Measurements from ENCODE around the gene RAMP3.
"Not testable (repeated sequence)": the region's sequence is repeated elsewhere in the genome, so short reads cannot be mapped to it uniquely, and the experiment has no call there.

Gene RAMP3

GRCh38 chr7:45157653-45158401 lies at the start of gene RAMP3:
Gene RAMP3 (plus strand): TSS chr7:45157791. CDS start chr7:45157829, 38 bp downstream.
- no peak for DNase-seq

GRCh38 chr7:45108863-45109262 lies 48.7 kb upstream of the RAMP3 start:
- no peak for DNase-seq

GRCh38 chr7:45111298-45112223 lies 46.0 kb upstream of the RAMP3 start, which contains the start of gene TBRG4:
Gene TBRG4 (minus strand): TSS chr7:45111697. CDS start chr7:45109237, 2,460 bp downstream.
- DNase-seq, result peak; percentile 83

- DNase-seq, result no peak
Measured at GRCh38 chr7:45112648-45113047, 44.9 kb upstream of the RAMP3 start.

GRCh38 chr7:45114257-45114656 lies 43.3 kb upstream of the RAMP3 start:
- not testable (repeated sequence) for DNase-seq

- DNase-seq, result no peak
Measured at GRCh38 chr7:45114926-45115325, 42.7 kb upstream of the RAMP3 start.

GRCh38 chr7:45116048-45116447 lies 41.5 kb upstream of the RAMP3 start:
- no peak for DNase-seq

- no peak for DNase-seq
Measured at GRCh38 chr7:45117582-45117981, 40.0 kb upstream of the RAMP3 start.

GRCh38 chr7:45118292-45118691 lies 39.3 kb upstream of the RAMP3 start:
- DNase-seq, result no peak

- DNase-seq, result no peak
Measured at GRCh38 chr7:45118889-45119331, 38.7 kb upstream of the RAMP3 start.

- no peak for DNase-seq
Measured at GRCh38 chr7:45119550-45119949, 38.0 kb upstream of the RAMP3 start.

GRCh38 chr7:45122975-45123860 lies 34.4 kb upstream of the RAMP3 start:
- no peak for DNase-seq

GRCh38 chr7:45123913-45124710 lies 33.5 kb upstream of the RAMP3 start:
- no peak for DNase-seq

- no peak for DNase-seq
Measured at GRCh38 chr7:45125193-45125904, 32.2 kb upstream of the RAMP3 start.

- no peak for DNase-seq
Measured at GRCh38 chr7:45126201-45126600, 31.4 kb upstream of the RAMP3 start.

GRCh38 chr7:45126920-45127319 lies 30.7 kb upstream of the RAMP3 start:
- no peak for DNase-seq

- DNase-seq, result no peak
Measured at GRCh38 chr7:45129181-45129800, 28.3 kb upstream of the RAMP3 start.

- DNase-seq, result no peak
Measured at GRCh38 chr7:45129906-45130305, 27.7 kb upstream of the RAMP3 start.

GRCh38 chr7:45130910-45131309 lies 26.7 kb upstream of the RAMP3 start:
- no peak for DNase-seq

GRCh38 chr7:45131891-45132290 lies 25.7 kb upstream of the RAMP3 start:
- no peak for DNase-seq
